CD4-positive, alpha-beta T cell treated with Interleukin-6 at 100 ng/mL for 8 hours (primary cell): Measurements from ENCODE around the gene PLEKHG3.

Source experiments
- DNase-seq: peaks from one replicate; pipeline ENCODE4 v3.0.0-alpha.2; 2020; ENCODE audit warnings: mixed read lengths, low spot score

Gene PLEKHG3

DNA sequence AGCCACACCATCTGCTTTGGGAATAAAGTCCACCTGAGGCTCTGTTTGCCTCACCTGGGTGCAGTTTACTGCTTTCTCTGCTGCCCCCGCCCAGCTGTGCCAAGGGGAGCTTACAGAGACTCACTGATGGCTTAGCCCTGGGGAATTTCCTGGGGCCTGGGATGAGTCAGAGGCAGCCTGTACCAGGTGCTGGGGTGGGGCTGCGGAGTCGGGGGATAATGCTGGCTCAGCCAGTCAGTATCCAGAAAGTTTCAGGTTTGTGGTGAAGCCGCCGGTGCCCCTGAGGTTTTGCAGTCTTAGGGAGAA is 22.3 kb downstream of the PLEKHG3 start:
- peak; percentile 44 for DNase-seq

DNA sequence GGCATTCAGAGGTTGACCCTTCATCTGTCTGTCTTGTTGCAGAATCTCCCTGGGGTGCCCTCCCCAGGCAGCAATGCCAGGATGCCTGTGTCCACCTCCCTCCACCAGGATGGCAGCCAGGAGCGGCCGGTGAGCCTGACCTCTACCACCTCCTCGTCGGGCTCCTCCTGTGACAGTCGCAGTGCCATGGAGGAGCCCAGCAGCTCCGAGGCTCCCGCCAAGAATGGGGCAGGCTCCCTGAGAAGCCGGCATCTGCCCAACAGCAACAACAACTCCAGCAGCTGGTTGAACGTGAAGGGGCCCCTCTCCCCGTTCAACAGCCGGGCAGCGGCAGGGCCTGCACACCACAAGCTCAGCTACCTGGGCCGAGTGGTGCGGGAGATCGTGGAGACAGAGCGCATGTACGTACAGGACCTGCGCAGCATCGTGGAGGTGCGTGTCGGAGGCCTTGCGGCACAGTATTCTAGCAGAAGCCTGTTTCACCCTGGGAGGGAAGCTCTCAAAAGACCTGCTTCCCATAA is 23.4 kb downstream of the PLEKHG3 start:
- DNase-seq, result no peak

- no peak for DNase-seq
Observed at GRCh38 chr14:64728106-64728505, 23.9 kb downstream of the PLEKHG3 start.

DNA sequence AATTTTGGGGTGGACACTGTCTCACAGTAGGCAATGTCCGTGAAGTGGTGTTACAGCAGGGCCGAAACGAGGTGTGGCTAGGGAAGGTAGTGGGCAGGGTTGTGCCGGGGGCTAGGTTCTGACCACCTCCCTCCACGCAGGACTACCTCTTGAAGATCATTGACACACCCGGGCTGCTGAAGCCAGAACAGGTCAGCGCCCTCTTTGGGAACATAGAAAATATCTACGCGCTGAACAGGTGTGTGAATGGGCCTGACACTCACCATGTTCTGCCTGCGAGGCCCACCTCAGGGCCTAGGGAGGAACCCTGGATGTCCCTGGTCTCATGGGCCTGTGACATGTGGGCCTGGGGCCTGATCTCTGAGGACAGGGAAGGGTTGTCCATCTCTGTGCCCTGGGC is 24.6 kb downstream of the PLEKHG3 start:
- no peak for DNase-seq

- no peak for DNase-seq
Observed at GRCh38 chr14:64729386-64730060, 25.3 kb downstream of the PLEKHG3 start.

DNA sequence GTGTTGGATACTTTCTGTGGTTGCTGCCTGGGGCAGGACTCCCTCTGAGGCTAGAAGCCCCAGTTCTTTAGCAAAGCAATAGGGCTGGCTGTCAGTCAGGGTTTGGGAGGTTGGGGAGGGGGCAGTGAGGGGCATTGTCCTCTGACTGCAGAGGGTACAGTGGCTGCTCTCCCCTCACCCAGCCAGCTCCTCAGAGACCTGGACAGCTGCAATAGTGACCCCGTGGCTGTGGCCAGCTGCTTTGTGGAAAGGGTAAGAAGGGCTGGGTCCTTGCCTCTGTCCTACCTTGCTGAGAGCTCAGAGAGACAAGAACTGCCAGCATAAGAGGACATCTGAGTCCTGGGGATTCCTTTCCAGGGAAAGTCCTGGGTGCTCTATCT is 25.8 kb downstream of the PLEKHG3 start:
- no peak for DNase-seq

GRCh38 chr14:64730681-64731080 is 26.5 kb downstream of the PLEKHG3 start:
- no peak for DNase-seq

DNA sequence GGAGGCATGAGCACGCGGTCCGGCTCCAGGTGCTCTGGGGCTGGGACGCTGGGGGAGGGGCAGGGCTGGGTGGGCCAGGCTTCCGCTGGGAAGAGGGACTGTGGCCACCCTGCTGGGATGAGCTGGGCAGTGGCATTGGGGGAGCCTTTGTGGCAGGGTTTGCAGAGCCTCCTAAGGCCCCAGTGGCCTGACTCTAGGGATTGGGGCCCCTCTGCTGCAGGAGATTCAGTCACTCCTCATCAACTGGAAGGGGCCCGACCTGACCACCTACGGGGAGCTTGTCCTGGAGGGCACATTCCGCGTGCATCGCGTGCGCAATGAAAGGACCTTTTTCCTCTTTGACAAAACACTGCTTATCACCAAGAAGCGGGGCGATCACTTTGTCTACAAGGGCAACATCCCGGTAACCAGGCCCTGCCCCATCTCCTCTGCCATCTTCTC is 26.9 kb downstream of the PLEKHG3 start:
- DNase-seq, result no peak

- no peak for DNase-seq
Observed at GRCh38 chr14:64732066-64732465, 27.8 kb downstream of the PLEKHG3 start.

- no peak for DNase-seq
Observed at GRCh38 chr14:64732536-64733120, 28.4 kb downstream of the PLEKHG3 start.

GRCh38 chr14:64733321-64733720 is 29.1 kb downstream of the PLEKHG3 start:
- DNase-seq, result no peak

- no peak for DNase-seq
Observed at GRCh38 chr14:64733899-64734298, 29.7 kb downstream of the PLEKHG3 start.

- DNase-seq, result no peak
Observed at GRCh38 chr14:64734990-64735389, 30.8 kb downstream of the PLEKHG3 start.

DNA sequence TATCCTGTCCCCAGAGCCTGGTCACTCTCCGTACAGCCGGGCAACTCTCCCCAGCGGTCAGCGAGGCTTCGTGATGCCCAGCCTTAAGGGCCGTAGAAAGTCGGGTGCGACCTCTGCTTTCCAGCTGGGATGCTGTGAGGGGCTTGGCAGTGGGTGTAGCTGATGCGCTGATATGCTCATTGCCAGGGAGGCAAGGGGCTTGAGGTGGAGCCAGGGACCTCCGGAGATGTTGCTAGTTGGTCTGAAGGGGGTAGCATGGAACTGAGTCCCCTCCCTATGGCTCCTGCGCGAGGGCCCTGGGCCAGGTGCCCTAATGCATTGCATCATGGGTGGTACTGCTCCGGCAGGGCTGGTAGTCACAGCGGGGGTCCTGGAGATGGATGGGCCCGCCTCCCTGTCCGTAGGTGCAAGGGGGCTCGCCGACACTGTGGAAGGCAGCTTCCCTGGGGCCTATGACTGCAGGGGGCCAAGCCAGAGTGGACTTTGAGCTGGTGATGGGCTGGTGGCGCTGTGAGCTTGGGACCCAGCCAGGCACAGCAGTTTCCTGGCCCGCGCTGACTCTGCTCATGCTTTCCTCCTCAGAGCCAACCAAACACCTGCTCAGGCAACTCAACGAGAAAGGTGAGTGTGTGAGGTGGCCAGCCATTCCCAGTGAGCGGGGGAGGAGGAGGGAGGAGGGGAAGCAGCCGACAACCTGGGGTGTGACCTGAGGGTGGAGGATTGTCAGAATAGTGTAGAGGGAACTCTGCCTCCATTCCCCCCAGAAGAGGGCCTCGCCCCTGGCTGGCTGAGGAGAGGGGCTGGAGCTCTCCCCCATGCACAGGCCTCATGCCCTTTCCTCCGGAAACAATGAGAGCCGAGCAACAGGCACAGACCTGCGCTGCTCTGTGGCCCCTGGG is 32.3 kb downstream of the PLEKHG3 start:
- no peak for DNase-seq

GRCh38 chr14:64737391-64738280 is 33.4 kb downstream of the PLEKHG3 start:
- no peak for DNase-seq

- no peak for DNase-seq
Observed at GRCh38 chr14:64738281-64738804, 34.1 kb downstream of the PLEKHG3 start.

GRCh38 chr14:64741200-64741599 is 37.0 kb downstream of the PLEKHG3 start:
- no peak for DNase-seq

GRCh38 chr14:64741961-64742360 is 37.7 kb downstream of the PLEKHG3 start:
- DNase-seq, result no peak

DNA sequence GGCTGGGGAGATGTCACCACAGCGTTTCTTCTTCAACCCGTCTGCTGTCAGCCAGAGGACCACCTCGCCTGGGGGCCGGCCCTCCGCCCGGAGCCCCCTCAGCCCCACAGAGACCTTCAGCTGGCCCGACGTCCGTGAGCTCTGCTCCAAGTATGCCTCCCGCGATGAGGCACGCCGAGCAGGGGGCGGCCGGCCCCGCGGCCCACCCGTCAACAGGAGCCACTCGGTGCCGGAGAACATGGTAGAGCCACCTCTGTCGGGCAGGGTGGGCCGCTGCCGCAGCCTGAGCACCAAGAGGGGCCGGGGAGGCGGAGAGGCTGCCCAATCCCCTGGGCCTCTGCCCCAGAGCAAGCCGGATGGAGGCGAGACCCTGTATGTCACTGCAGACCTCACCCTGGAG is 38.8 kb downstream of the PLEKHG3 start:
- no peak for DNase-seq

DNA sequence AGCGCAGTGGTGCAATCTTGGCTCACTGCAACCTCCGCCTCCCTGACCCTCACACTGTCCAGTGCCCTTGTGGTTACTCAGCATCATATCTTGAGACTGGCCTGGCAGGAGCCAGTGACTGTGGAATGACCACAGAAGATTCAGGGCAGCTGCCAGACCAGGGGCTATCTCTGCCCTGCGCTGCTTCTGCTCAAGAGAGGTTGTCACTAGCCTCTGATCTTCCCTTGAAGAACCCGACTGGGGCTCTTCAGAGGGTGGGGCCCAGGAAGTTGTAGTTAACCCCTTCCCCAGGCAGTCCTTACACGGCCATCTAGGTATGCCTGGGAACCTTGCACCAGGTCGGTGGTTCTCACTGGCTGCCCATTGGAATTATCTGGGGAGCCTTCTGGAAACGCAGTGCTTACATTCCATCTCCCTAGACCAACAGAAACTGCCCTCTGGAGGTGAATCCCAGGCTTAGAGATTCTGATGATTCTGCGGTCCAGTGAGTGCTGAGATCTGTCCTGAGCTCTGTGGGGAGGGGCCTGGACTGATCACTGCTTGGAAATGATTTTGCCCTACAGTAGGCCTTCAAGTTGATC is 41.4 kb downstream of the PLEKHG3 start:
- no peak for DNase-seq
